Neuronal stem cell (in vitro differentiated cells): ENCODE measurements around the gene MDFIC.

Experiments
- DNase-seq: peaks from one replicate; pipeline ENCODE4 v3.0.0-alpha.2; 2013; ENCODE audit warnings: low spot score
- H2AFZ ChIP-seq: one replicate; pipeline ENCODE4 v1.6.1; 2013; ENCODE audit warnings: mild to moderate bottlenecking, low read length, inconsistent platforms
- H2AK5ac ChIP-seq: 2 replicates; pipeline ENCODE4 v1.6.1; 2013; ENCODE audit warnings: low read depth, mild to moderate bottlenecking, inconsistent platforms, low read length, moderate library complexity, mixed read lengths
- H2BK120ac ChIP-seq: 2 replicates; pipeline ENCODE4 v1.6.1; 2013; ENCODE audit warnings: low read depth, mild to moderate bottlenecking, inconsistent platforms, low read length, moderate library complexity, mixed read lengths
- H2BK12ac ChIP-seq: one replicate; pipeline ENCODE4 v1.6.1; 2013; ENCODE audit warnings: low read length, inconsistent platforms
- H2BK15ac ChIP-seq: 2 replicates; pipeline ENCODE4 v1.6.1; 2013; ENCODE audit warnings: mild to moderate bottlenecking, low read length, inconsistent platforms, mixed read lengths
- H2BK5ac ChIP-seq: one replicate; pipeline ENCODE4 v1.6.1; 2013; ENCODE audit warnings: inconsistent platforms, mild to moderate bottlenecking, low read length, moderate library complexity
- H3K14ac ChIP-seq: one replicate; pipeline ENCODE4 v1.6.1; 2013; ENCODE audit warnings: low read length, inconsistent platforms
- H3K18ac ChIP-seq: 2 replicates; pipeline ENCODE4 v1.6.1; 2013; ENCODE audit warnings: low read length, inconsistent platforms
- H3K23ac ChIP-seq: 2 replicates; pipeline ENCODE4 v1.6.1; 2013; ENCODE audit warnings: low read depth, mild to moderate bottlenecking, mixed read lengths, low read length, inconsistent platforms; ENCODE audit not compliant: poor library complexity
- H3K27ac ChIP-seq: replicated peaks from 3 replicates; pipeline ENCODE4 v1.5.1; 2013; ENCODE audit warnings: low read length, inconsistent platforms
- H3K27me3 ChIP-seq, 3 experiments: 2 replicates each; pipeline ENCODE4 v1.6.1; 2013; ENCODE audit warnings: low read length in 3 of 3, mild to moderate bottlenecking in 2 of 3, inconsistent platforms in 1 of 3, low read depth in 1 of 3, mixed read lengths in 1 of 3, moderate library complexity in 1 of 3; ENCODE audit not compliant: control insufficient read depth in 3 of 3, insufficient read depth in 3 of 3
- H3K36me3 ChIP-seq, 2 donors: replicated peaks in 1 of 2; 2 replicates each; pipeline ENCODE4 v1.6.1; 2013; ENCODE audit warnings: low read length in 2 of 2; ENCODE audit not compliant: control insufficient read depth in 2 of 2, insufficient read depth in 2 of 2
- H3K4ac ChIP-seq: 2 replicates; pipeline ENCODE4 v1.6.1; 2013; ENCODE audit warnings: inconsistent platforms, mild to moderate bottlenecking, low read length, moderate library complexity
- H3K4me1 ChIP-seq, 2 donors: 1 replicate in 1 of 2; 2 replicates in 1 of 2; pipeline ENCODE4 v1.6.1; 2013; ENCODE audit warnings: low read length in 2 of 2, low read depth in 1 of 2; ENCODE audit not compliant: control insufficient read depth in 2 of 2, insufficient read depth in 1 of 2
- H3K4me2 ChIP-seq: one replicate; pipeline ENCODE4 v1.6.1; 2013; ENCODE audit warnings: mild to moderate bottlenecking, low read length, inconsistent platforms; ENCODE audit not compliant: insufficient read depth, poor library complexity, severe bottlenecking
- H3K4me3 ChIP-seq, 2 donors: 2 replicates each; pipeline ENCODE4 v1.5.1; 2013; ENCODE audit warnings: low read length in 2 of 2, mild to moderate bottlenecking in 2 of 2, inconsistent platforms in 1 of 2, moderate library complexity in 1 of 2
- H3K79me1 ChIP-seq: one replicate; pipeline ENCODE4 v1.6.1; 2013; ENCODE audit warnings: low read depth, mild to moderate bottlenecking, inconsistent platforms, low read length, moderate library complexity
- H3K9ac ChIP-seq: one replicate; pipeline ENCODE4 v1.6.1; 2013; ENCODE audit warnings: mild to moderate bottlenecking, low read depth, low read length, inconsistent platforms; ENCODE audit not compliant: poor library complexity
- H3K9me3 ChIP-seq, 2 donors: replicated peaks in 1 of 2; 2 replicates each; pipeline versions ENCODE3 to v1.6.1; 2013; ENCODE audit warnings: low read length in 2 of 2, mild to moderate bottlenecking in 2 of 2, inconsistent platforms in 1 of 2, low read depth in 1 of 2, mixed read lengths in 1 of 2, moderate library complexity in 1 of 2; ENCODE audit not compliant: control insufficient read depth in 2 of 2, insufficient read depth in 1 of 2
- H4K8ac ChIP-seq: one replicate; pipeline ENCODE4 v1.6.1; 2013; ENCODE audit warnings: low read depth, mild to moderate bottlenecking, inconsistent platforms, low read length, moderate library complexity
- H4K91ac ChIP-seq: one replicate; pipeline ENCODE4 v1.6.1; 2013; ENCODE audit warnings: low read length, low read depth, mild to moderate bottlenecking, inconsistent platforms; ENCODE audit not compliant: poor library complexity
- WGBS, 2 donors: extraction: QIAGEN DNeasy Blood & Tissue Kit; methylation state at CpG; one replicate each; pipeline ENCODE4 v1.1.7; 2013; ENCODE audit warnings: missing lambda C conversion rate in 2 of 2, mixed read lengths in 1 of 2; ENCODE audit not compliant: insufficient read length in 2 of 2, insufficient replicate concordance in 1 of 2; ENCODE audit errors: extremely low coverage in 2 of 2; 5-methylcytosine and 5-hydroxymethylcytosine counted together

MDFIC gene

GRCh38 chr7:114966156-114966555, 44.3 kb downstream of the MDFIC start:
- H2BK15ac ChIP-seq: no peak overlapping the region
- no peak for DNase-seq
- H2AFZ ChIP-seq: no peak overlapping the region
- no peak overlapping the region for H4K91ac ChIP-seq
- WGBS, 2 donors: no CpG with 5 or more reads among the region's 2 CpGs
- H2BK5ac ChIP-seq: no peak overlapping the region
- no peak overlapping the region for H3K14ac ChIP-seq
- H3K23ac ChIP-seq: no peak overlapping the region
- H2BK12ac ChIP-seq: no peak overlapping the region
- no peak overlapping the region for H3K4me2 ChIP-seq
- H2BK120ac ChIP-seq: no peak overlapping the region
- H3K27ac ChIP-seq: no peak overlapping the region
- H3K27me3 ChIP-seq: no peaks in the 10 kb centered on the region
- H3K4me1 ChIP-seq: no peaks in the 10 kb centered on the region
- no peak overlapping the region for H4K8ac ChIP-seq
- no peak overlapping the region for H2AK5ac ChIP-seq
- no peak overlapping the region for H3K4me3 ChIP-seq
- no peak overlapping the region for H3K9ac ChIP-seq
- no peak overlapping the region for H3K18ac ChIP-seq
- H3K36me3 ChIP-seq: no peaks in the 10 kb centered on the region
- H3K4ac ChIP-seq: no peak overlapping the region
- H3K9me3 ChIP-seq: no peaks in the 10 kb centered on the region
- peaks cover 2% of the 10 kb centered on the region for H3K79me1 ChIP-seq

GRCh38 chr7:114969096-114969495, 47.2 kb downstream of the MDFIC start:
- no peaks in the 10 kb centered on the region for H3K36me3 ChIP-seq
- H3K23ac ChIP-seq: no peak overlapping the region
- H4K8ac ChIP-seq: no peak overlapping the region
- no peak overlapping the region for H3K14ac ChIP-seq
- H2AFZ ChIP-seq: no peak overlapping the region
- H3K9me3 ChIP-seq: no peaks in the 10 kb centered on the region
- no peak overlapping the region for H3K9ac ChIP-seq
- no peak overlapping the region for H2BK15ac ChIP-seq
- H3K4me2 ChIP-seq: no peak overlapping the region
- H2BK12ac ChIP-seq: no peak overlapping the region
- no peak overlapping the region for H3K18ac ChIP-seq
- H3K27me3 ChIP-seq: no peaks in the 10 kb centered on the region
- no peak overlapping the region for H3K27ac ChIP-seq
- H3K4me3 ChIP-seq: no peak overlapping the region
- H2BK5ac ChIP-seq: no peak overlapping the region
- H2BK120ac ChIP-seq: no peak overlapping the region
- H2AK5ac ChIP-seq: no peak overlapping the region
- H4K91ac ChIP-seq: no peak overlapping the region
- no peak for DNase-seq
- H3K79me1 ChIP-seq: no peaks in the 10 kb centered on the region
- no CpG with 5 or more reads among the region's 4 CpGs for WGBS, 2 donors
- H3K4ac ChIP-seq: no peak overlapping the region
- H3K4me1 ChIP-seq: peaks cover 0 to 3% of the 10 kb centered on the region in 2 donors

- no peaks in the 10 kb centered on the region for H3K36me3 ChIP-seq
- H2BK15ac ChIP-seq: no peak overlapping the region
- no peak overlapping the region for H3K14ac ChIP-seq
- no peak overlapping the region for H3K4ac ChIP-seq
- H2AK5ac ChIP-seq: no peak overlapping the region
- no peaks in the 10 kb centered on the region for H3K27me3 ChIP-seq
- H2BK12ac ChIP-seq: no peak overlapping the region
- H2BK120ac ChIP-seq: no peak overlapping the region
- H2BK5ac ChIP-seq: no peak overlapping the region
- H3K18ac ChIP-seq: no peak overlapping the region
- H4K8ac ChIP-seq: no peak overlapping the region
- H3K79me1 ChIP-seq: no peaks in the 10 kb centered on the region
- no peaks in the 10 kb centered on the region for H3K9me3 ChIP-seq
- H4K91ac ChIP-seq: no peak overlapping the region
- peaks cover 2 to 3% of the 10 kb centered on the region in 2 donors for H3K4me1 ChIP-seq
- no CpG with 5 or more reads among the region's 3 CpGs for WGBS, 2 donors
- H3K4me2 ChIP-seq: no peak overlapping the region
- H3K4me3 ChIP-seq: no peak overlapping the region
- no peak overlapping the region for H2AFZ ChIP-seq
- no peak overlapping the region for H3K27ac ChIP-seq
- no peak overlapping the region for H3K9ac ChIP-seq
- H3K23ac ChIP-seq: no peak overlapping the region
- no peak for DNase-seq
Observed at GRCh38 chr7:114970308-114970707, 48.4 kb downstream of the MDFIC start.

- WGBS, 2 donors: no CpG with 5 or more reads among the region's 1 CpG
- H2BK15ac ChIP-seq: no peak overlapping the region
- no peak overlapping the region for H3K23ac ChIP-seq
- no peak overlapping the region for H3K14ac ChIP-seq
- H2AK5ac ChIP-seq: no peak overlapping the region
- no peak overlapping the region for H3K18ac ChIP-seq
- H3K9ac ChIP-seq: no peak overlapping the region
- H2BK12ac ChIP-seq: no peak overlapping the region
- no peak overlapping the region for H3K4ac ChIP-seq
- H3K36me3 ChIP-seq: no peaks in the 10 kb centered on the region
- no peak overlapping the region for H4K8ac ChIP-seq
- H2AFZ ChIP-seq: no peak overlapping the region
- H3K4me1 ChIP-seq: peaks cover 3% of the 10 kb centered on the region in 2 donors
- H3K27me3 ChIP-seq: no peaks in the 10 kb centered on the region
- no peak overlapping the region for H2BK120ac ChIP-seq
- H3K4me2 ChIP-seq: no peak overlapping the region
- DNase-seq: no peak
- no peak overlapping the region for H3K4me3 ChIP-seq
- H4K91ac ChIP-seq: no peak overlapping the region
- H3K27ac ChIP-seq: no peak overlapping the region
- no peaks in the 10 kb centered on the region for H3K9me3 ChIP-seq
- no peak overlapping the region for H2BK5ac ChIP-seq
- no peaks in the 10 kb centered on the region for H3K79me1 ChIP-seq
Observed at GRCh38 chr7:114970732-114971131, 48.8 kb downstream of the MDFIC start.
